SK-N-SH (cell line): ENCODE results near the gene TLE5. TPM values are rescaled to one million over a fixed set of nuclear protein-coding genes. Genes with fewer than 3 reads are reported as not detected.
"Not testable (repeated sequence)": the region's sequence is repeated elsewhere in the genome, so short reads cannot be mapped to it uniquely, and the experiment has no call there.

Source experiments
- CTCF ChIA-PET: fragments of 300-600, 350-600 bp; formaldehyde crosslinking; extraction: SDS; loops from one replicate; lab custom pipeline; 2021; lab: Yijun Ruan, JAX
- POLR2A ChIA-PET: fragments of 350-600 bp; sonication (Branson Sonifier 250); formaldehyde crosslinking; extraction: SDS; loops from one replicate; lab custom pipeline; 2020; ENCODE audit warnings: antibody characterized with exemption, inconsistent platforms; lab: Yijun Ruan, JAX
- DNase-seq: peaks from one replicate; pipeline ENCODE4 v3.0.0; 2012
- H2AFZ ChIP-seq: fragments of 200-600 bp; sonication (generic); 2 replicates; pipeline ENCODE4 v1.8.1; 2016; ENCODE audit warnings: antibody characterized with exemption, mild to moderate bottlenecking, low read depth
- H3F3A ChIP-seq: fragments of 200-600 bp; sonication (generic); replicated peaks from 2 replicates; pipeline ENCODE3; 2016; ENCODE audit warnings: antibody characterized with exemption, mild to moderate bottlenecking; ENCODE audit not compliant: insufficient read depth
- H3K27ac ChIP-seq, 2 experiments: fragments of 200-500 bp in 1 of 2; fragments of 200-600 bp in 1 of 2; sonication (Bioruptor generic) in 1 of 2; sonication (generic), shearing (Covaris generic) in 1 of 2; 2 replicates each; pipeline versions ENCODE4 v1.5.1 to v1.6.1; 2014 to 2016; ENCODE audit warnings: low read depth in 2 of 2, inconsistent platforms in 1 of 2, low read length in 1 of 2, mild to moderate bottlenecking in 1 of 2, mixed read lengths in 1 of 2
- H3K27me3 ChIP-seq: fragments of 200-600 bp; sonication (generic), shearing (Covaris generic); 2 replicates; pipeline ENCODE4 v1.6.1; 2016; ENCODE audit warnings: mixed run types; ENCODE audit not compliant: insufficient read depth
- H3K36me3 ChIP-seq, 2 experiments: fragments of 200-500 bp in 1 of 2; fragments of 200-600 bp in 1 of 2; sonication (Bioruptor generic) in 1 of 2; sonication (generic) in 1 of 2; replicated peaks in 1 of 2; 2 replicates each; pipeline versions ENCODE3 to v1.5.1; 2014 to 2016; ENCODE audit warnings: low read length in 1 of 2, mild to moderate bottlenecking in 1 of 2; ENCODE audit not compliant: insufficient read depth in 2 of 2, control insufficient read depth in 1 of 2
- H3K4me1 ChIP-seq, 2 experiments: fragments of 200-500 bp in 1 of 2; fragments of 200-600 bp in 1 of 2; sonication (Bioruptor generic) in 1 of 2; sonication (generic), shearing (Covaris generic) in 1 of 2; 2 replicates each; pipeline versions ENCODE4 v1.5.1 to v1.6.1; 2014 to 2016; ENCODE audit warnings: low read depth in 1 of 2, low read length in 1 of 2, mixed run types in 1 of 2; ENCODE audit not compliant: insufficient read depth in 2 of 2, control insufficient read depth in 1 of 2
- H3K4me2 ChIP-seq: fragments of 200-600 bp; sonication (generic), shearing (Covaris generic); 2 replicates; pipeline ENCODE4 v1.6.1; 2017; ENCODE audit warnings: mixed run types
- H3K4me3 ChIP-seq, 2 experiments: fragments of 200-500 bp in 1 of 2; fragments of 200-600 bp in 1 of 2; sonication (Bioruptor generic) in 1 of 2; sonication (generic), shearing (Covaris generic) in 1 of 2; 2 replicates each; pipeline versions ENCODE4 v1.5.1 to v1.8.1; 2014 to 2016; ENCODE audit warnings: low read depth in 2 of 2, inconsistent platforms in 1 of 2, low read length in 1 of 2, mild to moderate bottlenecking in 1 of 2, mixed read lengths in 1 of 2, moderate library complexity in 1 of 2
- H3K79me2 ChIP-seq: fragments of 200-600 bp; sonication (generic); 2 replicates; pipeline ENCODE4 v1.8.1; 2017; ENCODE audit warnings: mild to moderate bottlenecking; ENCODE audit not compliant: insufficient read depth
- H3K9ac ChIP-seq: fragments of 200-600 bp; sonication (generic); 2 replicates; pipeline ENCODE4 v1.6.1; 2017; ENCODE audit warnings: mixed run types
- H3K9me2 ChIP-seq: fragments of 200-600 bp; sonication (generic); 2 replicates; pipeline ENCODE4 v1.6.1; 2017; ENCODE audit warnings: mixed run types
- H3K9me3 ChIP-seq: fragments of 200-600 bp; sonication (generic); 2 replicates; pipeline ENCODE4 v1.6.1; 2017; ENCODE audit warnings: mixed run types, mild to moderate bottlenecking, moderate library complexity
- H4K20me1 ChIP-seq: fragments of 200-600 bp; sonication (generic); 2 replicates; pipeline ENCODE4 v1.6.1; 2017; ENCODE audit warnings: mild to moderate bottlenecking, mixed run types; ENCODE audit not compliant: insufficient read depth
- EP300 ChIP-seq, 2 experiments: IDR thresholded peaks; 2 replicates each; pipeline versions ENCODE4 v1.4.0 to v1.6.1; 2012; ENCODE audit warnings: borderline replicate concordance in 1 of 2, low read depth in 1 of 2, low read length in 1 of 2
- EZH2phosphoT487 ChIP-seq: fragments of 200-600 bp; sonication (generic); IDR thresholded peaks from 2 replicates; pipeline ENCODE4 v1.6.1; 2017; ENCODE audit warnings: low read depth, mixed run types, mild to moderate bottlenecking, antibody characterized with exemption, moderate library complexity, borderline replicate concordance
- FOSL2 ChIP-seq: IDR thresholded peaks from 2 replicates; pipeline ENCODE4 v1.4.0; 2012; ENCODE audit warnings: low read depth, mild to moderate bottlenecking, moderate library complexity, borderline replicate concordance
- IRF3 ChIP-seq: fragments of 150-350 bp; IDR thresholded peaks from 2 replicates; pipeline ENCODE4 v1.6.1; 2016; ENCODE audit warnings: mild to moderate bottlenecking, low read depth, low read length
- JUND ChIP-seq: IDR thresholded peaks from 2 replicates; pipeline ENCODE4 v1.4.0; 2012
- NFIC ChIP-seq: IDR thresholded peaks from 2 replicates; pipeline ENCODE4 v1.4.0; 2012; ENCODE audit warnings: borderline replicate concordance
- NRF1 ChIP-seq: IDR thresholded peaks from 2 replicates; pipeline ENCODE4 v1.6.1; 2012; ENCODE audit warnings: low read depth, mild to moderate bottlenecking, low read length
- USF1 ChIP-seq: IDR thresholded peaks from 2 replicates; pipeline ENCODE4 v1.4.0; 2012; ENCODE audit warnings: low read depth, borderline replicate concordance
- YY1 ChIP-seq: IDR thresholded peaks from 2 replicates; pipeline ENCODE4 v1.4.0; 2012; ENCODE audit warnings: low read depth, mild to moderate bottlenecking
- WGBS: methylation state at CpG from one replicate; pipeline ENCODE4 v1.1.6; 2017; ENCODE audit warnings: low lambda C conversion rate; 5-methylcytosine and 5-hydroxymethylcytosine counted together
- polyA plus RNA-seq, 3 experiments: library from polyadenylated mRNA; depleted of rRNA; stranded (reverse); fragments of >200 nt; gene quantifications; 2 replicates each; pipeline ENCODE4 v1.2.3, GENCODE V29; 2012

The TLE5 gene
- polyA plus RNA-seq, 1 of the 3 experiments (the other 2 are of a cell fraction), result 519 TPM

- 46% methylated on average over 7 of the region's 7 CpGs for WGBS
- POLR2A ChIA-PET, result no interaction called here
These were observed 49.0 kb downstream of the TLE5 start for GRCh38 chr19:3013263-3013725.

GRCh38 chr19:3012621-3013262, 49.6 kb downstream of the TLE5 start:
- ChIA-PET POLR2A (no interaction called here), CTCF (interaction anchor here (0.8 to 4.5 kb wide), 4 partner anchors 15 to 91 kb away, joined by 3 to 17 read pairs (median 5); no protein-coding TSS in a partner anchor)
- Histone ChIP-seq H3K9ac (no peak overlapping the region), H3K36me3 (no peaks in the 10 kb centered on the region), H3K4me2 (no peak overlapping the region), H4K20me1 (no peaks in the 10 kb centered on the region), H3K9me2 (no peaks in the 10 kb centered on the region), H3K79me2 (no peaks in the 10 kb centered on the region), H3K9me3 (no peaks in the 10 kb centered on the region), H3K27ac (no peak overlapping the region), H2AFZ (no peak overlapping the region), H3F3A (peaks cover 5% of the 10 kb centered on the region), H3K4me3 (no peak overlapping the region), H3K27me3 (peaks cover 18% of the 10 kb centered on the region), H3K4me1 (no peaks in the 10 kb centered on the region)
- DNase-seq, result no peak
- TF ChIP-seq USF1 (0 out of 2 replicates have a peak, but pooled peaks have one; percentile 9), IRF3 (no peak), EZH2phosphoT487 (no peak), FOSL2 (no peak)
- WGBS, result 41% methylated on average over 16 of the region's 16 CpGs

More at GRCh38 chr19:3013263-3013725, 49.0 kb downstream of the TLE5 start:
- no peak overlapping the region for H3K9ac ChIP-seq
- no peak overlapping the region for H3K4me2 ChIP-seq
- DNase-seq, result no peak
- H2AFZ ChIP-seq, result no peak overlapping the region
- peaks cover 18% of the 10 kb centered on the region for H3K27me3 ChIP-seq
- H3K36me3 ChIP-seq, result no peaks in the 10 kb centered on the region
- no peaks in the 10 kb centered on the region for H3K9me2 ChIP-seq
- no peak overlapping the region for H3K27ac ChIP-seq
- no peaks in the 10 kb centered on the region for H3K79me2 ChIP-seq
- no peaks in the 10 kb centered on the region for H3K4me1 ChIP-seq
- CTCF ChIA-PET, result interaction anchor here (0.8 to 4.5 kb wide), 5 partner anchors 14 to 90 kb away, joined by 3 to 17 read pairs (median 4); no protein-coding TSS in a partner anchor
- no peak for TF ChIP-seq YY1
- no peak for TF ChIP-seq NRF1
- no peak for TF ChIP-seq EP300 (IDR thresholded peaks at IDR 0.05; ENCODE audit: borderline replicate concordance in 1 of 2, low read depth in 1 of 2, low read length in 1 of 2)
- no peak for TF ChIP-seq FOSL2
- no peak for TF ChIP-seq NFIC
- TF ChIP-seq JUND, result no peak
- no peaks in the 10 kb centered on the region for H4K20me1 ChIP-seq
- no peaks in the 10 kb centered on the region for H3K9me3 ChIP-seq
- H3F3A ChIP-seq, result peaks cover 5% of the 10 kb centered on the region
- no peak overlapping the region for H3K4me3 ChIP-seq

- H2AFZ ChIP-seq, H3K4me3 ChIP-seq, H3K9ac ChIP-seq, H3K9me2 ChIP-seq, H3K9me3 ChIP-seq, H3K27ac ChIP-seq, H3F3A ChIP-seq, H3K4me2 ChIP-seq, POLR2A ChIA-PET, H3K79me2 ChIP-seq, H4K20me1 ChIP-seq, H3K36me3 ChIP-seq, H3K4me1 ChIP-seq, DNase-seq: not testable (repeated sequence)
- peaks cover 16% of the 10 kb centered on the region for H3K27me3 ChIP-seq
- WGBS, result 65% methylated on average over 13 of the region's 13 CpGs
- CTCF ChIA-PET, result interaction anchor here (1.6 to 4.5 kb wide), 2 partner anchors 16 to 24 kb away, joined by 6 to 17 read pairs; no protein-coding TSS in a partner anchor
These were observed 50.2 kb downstream of the TLE5 start for GRCh38 chr19:3012059-3012458.
